B cell (primary cell): ENCODE measurements around the gene NAB1. TPM values are rescaled to one million over a fixed set of nuclear protein-coding genes. Genes with fewer than 3 reads are reported as not detected.
"Not testable (repeated sequence)": the region's sequence is repeated elsewhere in the genome, so short reads cannot be mapped to it uniquely, and the experiment has no call there.

Experiments
- ATAC-seq: fragments of 200-7000 bp; cut with Tn5 transposase; one replicate; pipeline ENCODE4 v1.10.0; 2021; ENCODE audit warnings: low read depth, mild to moderate bottlenecking, moderate number of reproducible peaks, moderate library complexity
- CTCF ChIA-PET: fragments of 350-600 bp; sonication (Branson Sonifier 250); formaldehyde crosslinking; loops from one replicate; lab custom pipeline; 2021; ENCODE audit warnings: antibody characterized with exemption, inconsistent platforms; lab: Charles Lee
- POLR2A ChIA-PET: fragments of 350-600 bp; sonication (Branson Sonifier 250); formaldehyde crosslinking; loops from one replicate; lab custom pipeline; 2021; ENCODE audit warnings: antibody characterized with exemption; lab: Charles Lee
- DNase-seq: peaks from one replicate; pipeline ENCODE4 v3.0.0; 2013
- H2AFZ ChIP-seq: 2 replicates; pipeline ENCODE4 v1.6.1; 2012; ENCODE audit warnings: mild to moderate bottlenecking, low read depth, low read length; ENCODE audit not compliant: insufficient read depth, poor library complexity, severe bottlenecking
- H3K27ac ChIP-seq, 2 donors: 1 replicate in 1 of 2; 2 replicates in 1 of 2; pipeline ENCODE4 v1.5.1; 2012 to 2013; ENCODE audit warnings: low read length in 2 of 2, mild to moderate bottlenecking in 2 of 2, moderate library complexity in 1 of 2
- H3K27me3 ChIP-seq, 4 experiments: fragments of 200-600 bp in 1 of 4; sonication (generic) in 1 of 4; replicated peaks in 1 of 4; 1 replicate in 2 of 4; 2 replicates in 2 of 4; pipeline versions ENCODE4 v1.6.1 to v1.7.0; 2013 to 2016; ENCODE audit warnings: low read length in 3 of 4, mild to moderate bottlenecking in 2 of 4, mixed read lengths in 1 of 4, moderate library complexity in 1 of 4; ENCODE audit not compliant: insufficient read depth in 4 of 4, control insufficient read depth in 3 of 4; ENCODE audit errors: control extremely low read depth in 1 of 4
- H3K36me3 ChIP-seq, 2 experiments: replicated peaks in 1 of 2; 1 replicate in 1 of 2; 2 replicates in 1 of 2; pipeline versions ENCODE4 v1.6.1 to v1.7.1; 2013; ENCODE audit warnings: low read length in 1 of 2; ENCODE audit not compliant: insufficient read depth in 2 of 2, control insufficient read depth in 1 of 2; ENCODE audit errors: control extremely low read depth in 1 of 2, extremely low read depth in 1 of 2
- H3K4me1 ChIP-seq, 2 donors: fragments of 200-600 bp in 1 of 2; sonication (generic) in 1 of 2; 1 replicate in 1 of 2; 2 replicates in 1 of 2; pipeline versions ENCODE4 v1.5.1 to v1.6.1; 2013 to 2017; ENCODE audit warnings: low read length in 2 of 2; ENCODE audit not compliant: control insufficient read depth in 2 of 2, insufficient read depth in 2 of 2
- H3K4me2 ChIP-seq: replicated peaks from 2 replicates; pipeline ENCODE3; 2012; ENCODE audit warnings: mild to moderate bottlenecking, low read depth, low read length; ENCODE audit not compliant: poor library complexity, severe bottlenecking
- H3K4me3 ChIP-seq, 5 experiments: fragments of 200-600 bp in 1 of 5; sonication (generic) in 1 of 5; 1 replicate in 3 of 5; 2 replicates in 2 of 5; pipeline versions ENCODE4 v1.5.1 to v1.7.0; 2011 to 2016; ENCODE audit warnings: low read length in 4 of 5, mild to moderate bottlenecking in 4 of 5, low read depth in 2 of 5, control low read depth in 1 of 5, moderate library complexity in 1 of 5; ENCODE audit not compliant: insufficient read depth in 1 of 5; ENCODE audit errors: control extremely low read depth in 1 of 5, extremely low read depth in 1 of 5
- H3K79me2 ChIP-seq: fragments of 200-600 bp; sonication (generic); one replicate; pipeline ENCODE4 v1.6.0; 2016; ENCODE audit warnings: low read length; ENCODE audit not compliant: control insufficient read depth, insufficient read depth
- H3K9ac ChIP-seq: fragments of 200-600 bp; sonication (generic); 2 replicates; pipeline ENCODE4 v1.6.1; 2017; ENCODE audit warnings: mild to moderate bottlenecking, low read length, moderate library complexity
- H3K9me3 ChIP-seq, 3 donors: one replicate each; pipeline versions ENCODE4 v1.6.1 to v1.7.1; 2013; ENCODE audit warnings: low read length in 2 of 3; ENCODE audit not compliant: control insufficient read depth in 2 of 3, insufficient read depth in 1 of 3; ENCODE audit errors: control extremely low read depth in 1 of 3
- H4K20me1 ChIP-seq: 2 replicates; pipeline ENCODE4 v1.6.0; 2012; ENCODE audit warnings: mild to moderate bottlenecking, low read length; ENCODE audit not compliant: insufficient read depth, control insufficient read depth, poor library complexity, severe bottlenecking
- H3K27ac Mint-ChIP-seq: one replicate; pipeline ENCODE4 v1.8.0; 2021; ENCODE audit warnings: mixed read lengths
- H3K27me3 Mint-ChIP-seq: one replicate; pipeline ENCODE4 v1.8.0; 2021; ENCODE audit warnings: mixed read lengths
- H3K4me1 Mint-ChIP-seq: one replicate; pipeline ENCODE4 v1.8.0; 2021; ENCODE audit warnings: mixed read lengths
- H3K4me3 Mint-ChIP-seq: one replicate; pipeline ENCODE4 v1.8.0; 2021; ENCODE audit warnings: mixed read lengths
- H3K9me3 Mint-ChIP-seq: one replicate; pipeline ENCODE4 v1.8.0; 2022; ENCODE audit warnings: mixed read lengths; ENCODE audit not compliant: insufficient read depth
- EZH2 ChIP-seq: IDR thresholded peaks from 2 replicates; pipeline ENCODE4 v1.6.1; 2012; ENCODE audit warnings: borderline replicate concordance, low read depth, mild to moderate bottlenecking, moderate library complexity, low read length; ENCODE audit not compliant: insufficient read depth, poor library complexity, severe bottlenecking
- WGBS: methylation state at CpG from one replicate; pipeline ENCODE4 v1.1.5; 2013; ENCODE audit warnings: missing lambda C conversion rate; ENCODE audit not compliant: insufficient coverage; 5-methylcytosine and 5-hydroxymethylcytosine counted together
- intact Hi-C: fragments of 100-400 bp; cut with micrococcal nuclease; formaldehyde crosslinking; loops from one replicate; pipeline ENCODE4 v1.10.0; 2022
- polyA plus RNA-seq: library from polyadenylated mRNA; depleted of rRNA; stranded (reverse); fragments of >200 nt; gene quantifications from 2 replicates; pipeline ENCODE4 v1.2.3, GENCODE V29; 2012
- total RNA-seq, 2 donors: library from RNA; stranded (reverse); fragments of 120-200 nt in 1 of 2; gene quantifications; 1 replicate in 1 of 2; 2 replicates in 1 of 2; pipeline versions ENCODE4 v1.2.3 to v1.2.4, GENCODE V29; 2013 to 2022
- TF ChIP-seq, protein P1 (sequence below): fragments of 200-600 bp; IDR thresholded peaks from one replicate; pipeline ENCODE4 v1.8.0; 2022; ENCODE audit warnings: antibody characterized with exemption, mild to moderate bottlenecking

Gene NAB1
- total and polyA plus RNA-seq, 2 donors (not counting 1 experiment from before 2014, with no cell fraction given): 6.3 to 24.9 TPM

DNA sequence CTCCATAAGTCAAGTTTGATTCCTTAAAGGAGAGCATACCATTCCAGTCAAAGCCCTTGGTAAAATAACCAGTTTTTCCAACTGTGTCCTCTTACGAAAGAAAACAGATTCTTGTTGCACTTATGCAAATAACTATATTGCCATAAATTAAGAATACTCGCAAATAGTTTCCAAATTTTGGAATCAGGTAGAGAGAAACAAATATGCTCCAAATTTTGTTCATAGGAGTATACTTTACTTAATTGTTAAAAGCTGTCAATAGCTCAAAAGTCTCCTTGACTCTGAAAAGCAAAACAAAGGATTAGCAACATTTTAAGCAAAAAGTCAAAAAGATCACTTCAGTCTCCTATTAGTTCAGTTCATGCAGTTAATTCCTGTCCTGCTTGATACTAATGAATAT, 38.4 kb upstream of the NAB1 start:
- H3K4me1 Mint-ChIP-seq, H3K27me3 Mint-ChIP-seq, H3K4me2 ChIP-seq, H3K4me1 ChIP-seq, POLR2A ChIA-PET, CTCF ChIA-PET, DNase-seq, H3K79me2 ChIP-seq, H3K27me3 ChIP-seq, H3K4me3 Mint-ChIP-seq, H3K9ac ChIP-seq, H3K27ac ChIP-seq, H3K36me3 ChIP-seq, H3K4me3 ChIP-seq, H2AFZ ChIP-seq, H3K9me3 ChIP-seq, intact Hi-C loops, H3K9me3 Mint-ChIP-seq, ATAC-seq, H4K20me1 ChIP-seq, H3K27ac Mint-ChIP-seq: not testable (repeated sequence)
- no CpG with 5 or more reads among the region's 2 CpGs for WGBS

DNA sequence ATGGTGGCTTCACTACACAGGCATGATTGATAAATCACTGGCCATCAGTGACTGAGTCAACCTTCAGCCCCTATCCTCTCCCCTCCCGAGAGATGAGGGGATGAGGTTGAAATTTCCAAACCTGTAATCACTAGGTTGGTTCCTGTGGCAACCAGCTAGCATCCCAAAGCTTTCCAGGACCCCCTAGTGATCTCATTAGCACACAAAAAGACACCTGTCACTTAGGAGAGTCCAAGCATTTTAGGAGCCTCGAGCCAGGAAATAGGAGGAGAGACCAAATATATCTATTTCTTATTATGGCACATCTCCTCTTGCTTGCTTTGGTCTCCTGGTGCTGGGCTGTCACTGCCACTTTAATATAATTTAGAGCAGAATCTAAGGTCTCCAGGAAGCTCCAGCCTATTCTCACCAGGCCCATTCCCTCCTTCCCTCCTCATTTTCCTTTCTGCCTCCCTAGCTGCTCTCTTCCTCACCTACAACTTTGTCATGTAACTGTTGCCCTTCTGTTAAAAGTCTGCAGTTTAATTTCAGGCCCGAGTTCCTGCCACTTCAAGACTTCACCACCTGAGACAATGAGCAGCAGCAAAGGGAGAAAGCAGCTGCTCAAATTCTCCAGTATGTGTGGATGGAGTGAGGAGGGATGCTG, 33.2 kb upstream of the NAB1 start:
- intact Hi-C loops: no loop called here
- H3K9me3 ChIP-seq: no peaks in the 10 kb centered on the region
- H3K27me3 Mint-ChIP-seq: no peaks in the 10 kb centered on the region
- no peak overlapping the region for H3K27ac ChIP-seq
- no peak overlapping the region for H3K4me3 Mint-ChIP-seq
- ChIA-PET CTCF (no interaction called here), POLR2A (no interaction called here)
- H3K4me1 ChIP-seq: no peaks in the 10 kb centered on the region
- DNase-seq (no peak), ATAC-seq (no peak)
- no peak overlapping the region for H2AFZ ChIP-seq
- WGBS: no CpG with 5 or more reads among the region's 3 CpGs
- H3K27me3 ChIP-seq: no peaks in the 10 kb centered on the region
- H4K20me1 ChIP-seq: no peaks in the 10 kb centered on the region
- no peaks in the 10 kb centered on the region for H3K79me2 ChIP-seq
- no peak overlapping the region for H3K27ac Mint-ChIP-seq
- TF ChIP-seq, protein P1, sequence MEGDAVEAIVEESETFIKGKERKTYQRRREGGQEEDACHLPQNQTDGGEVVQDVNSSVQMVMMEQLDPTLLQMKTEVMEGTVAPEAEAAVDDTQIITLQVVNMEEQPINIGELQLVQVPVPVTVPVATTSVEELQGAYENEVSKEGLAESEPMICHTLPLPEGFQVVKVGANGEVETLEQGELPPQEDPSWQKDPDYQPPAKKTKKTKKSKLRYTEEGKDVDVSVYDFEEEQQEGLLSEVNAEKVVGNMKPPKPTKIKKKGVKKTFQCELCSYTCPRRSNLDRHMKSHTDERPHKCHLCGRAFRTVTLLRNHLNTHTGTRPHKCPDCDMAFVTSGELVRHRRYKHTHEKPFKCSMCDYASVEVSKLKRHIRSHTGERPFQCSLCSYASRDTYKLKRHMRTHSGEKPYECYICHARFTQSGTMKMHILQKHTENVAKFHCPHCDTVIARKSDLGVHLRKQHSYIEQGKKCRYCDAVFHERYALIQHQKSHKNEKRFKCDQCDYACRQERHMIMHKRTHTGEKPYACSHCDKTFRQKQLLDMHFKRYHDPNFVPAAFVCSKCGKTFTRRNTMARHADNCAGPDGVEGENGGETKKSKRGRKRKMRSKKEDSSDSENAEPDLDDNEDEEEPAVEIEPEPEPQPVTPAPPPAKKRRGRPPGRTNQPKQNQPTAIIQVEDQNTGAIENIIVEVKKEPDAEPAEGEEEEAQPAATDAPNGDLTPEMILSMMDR: no peak
- TF ChIP-seq EZH2: no peak
- no peaks in the 10 kb centered on the region for H3K4me1 Mint-ChIP-seq
- H3K4me3 ChIP-seq: no peak overlapping the region
- H3K9me3 Mint-ChIP-seq: no peaks in the 10 kb centered on the region
- H3K9ac ChIP-seq: no peak overlapping the region
- H3K4me2 ChIP-seq: no peak overlapping the region
- no peaks in the 10 kb centered on the region for H3K36me3 ChIP-seq
